Measurements from ENCODE around the gene TECPR2. TPM values are rescaled to one million over a fixed set of nuclear protein-coding genes. Genes with fewer than 3 reads are reported as not detected.
A peak's percentile ranks its signal among the peaks of the same experiment; 100 is the strongest.

Gene TECPR2
- total and polyA plus RNA-seq, 2 of the 13 experiments (the other 11 are each of a cell fraction or from before 2014, with no cell fraction given) = 3.5 to 5.7 TPM

DNA sequence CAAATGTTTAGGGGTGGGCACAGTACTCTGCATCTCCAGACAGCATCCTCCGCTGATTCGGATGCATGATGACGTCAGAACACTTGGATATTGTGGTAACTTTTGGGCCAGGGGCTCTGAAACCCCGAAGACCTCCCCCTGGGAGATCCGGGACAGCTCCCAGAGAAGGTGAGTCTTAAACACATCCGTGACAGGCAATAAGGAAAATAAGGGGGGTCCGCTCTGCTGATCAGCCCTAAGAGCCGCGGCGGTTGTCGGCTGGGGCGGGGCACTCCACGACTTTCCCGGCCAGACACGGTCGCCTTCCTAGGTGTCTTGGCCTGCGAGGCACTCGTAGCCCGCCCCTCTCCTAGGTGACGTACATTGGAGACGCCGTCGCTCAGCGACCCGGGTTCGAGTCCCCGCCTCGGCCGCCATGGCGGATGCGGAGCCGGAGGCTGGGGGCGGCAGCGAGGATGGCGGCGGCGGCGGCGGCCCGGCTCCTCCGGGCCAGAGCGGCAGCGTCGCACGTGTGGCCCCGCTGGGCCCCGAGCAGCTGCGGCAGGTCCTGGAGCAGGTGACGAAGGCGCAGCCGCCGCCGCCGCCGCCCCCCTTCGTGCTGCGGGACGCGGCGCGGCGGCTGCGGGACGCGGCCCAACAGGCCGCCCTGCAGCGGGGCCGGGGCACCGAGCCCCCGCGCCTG lies 43.2 kb upstream of the TECPR2 start, which contains the start of gene ZNF839 (continued):
- TF ChIP-seq ZNF34 (CRISPR knock-in tag; IDR thresholded peaks at IDR 0.05; ENCODE audit: borderline replicate concordance) = peak; percentile 29; the same call in 1 of the 2 replicates
- TF ChIP-seq ARNT (IDR thresholded peaks at IDR 0.05) = no peak
- TF ChIP-seq RBFOX2 (IDR thresholded peaks at IDR 0.05; ENCODE audit: low read depth, low read length) = peak; percentile 96
- TF ChIP-seq FOXA3 (CRISPR knock-in tag; IDR thresholded peaks at IDR 0.05) = no peak; the same call in 1 of the 2 replicates
- TF ChIP-seq SAFB2 (CRISPR knock-in tag; IDR thresholded peaks at IDR 0.05; ENCODE audit: borderline replicate concordance, low read depth) = no peak
- no peak for TF ChIP-seq RFX5 (IDR thresholded peaks at IDR 0.05; ENCODE audit: low read depth, low read length)
- peak; percentile 97 for TF ChIP-seq CREB1 (IDR thresholded peaks at IDR 0.05)
- peak; percentile 93 for TF ChIP-seq CREB1 (CRISPR knock-in tag; IDR thresholded peaks at IDR 0.05)
- TF ChIP-seq E2F1 (CRISPR knock-in tag; IDR thresholded peaks at IDR 0.05) = no peak
- no peak for TF ChIP-seq STAG1 (CRISPR knock-in tag; IDR thresholded peaks at IDR 0.05)
- TF ChIP-seq ZNF616 (CRISPR knock-in tag; IDR thresholded peaks at IDR 0.05; ENCODE audit: low read depth) = no peak
- no peak for TF ChIP-seq MBD4 (IDR thresholded peaks at IDR 0.05; ENCODE audit: borderline replicate concordance, low read length)
- TF ChIP-seq ZNF501 (CRISPR knock-in tag; IDR thresholded peaks at IDR 0.05) = peak; percentile 17; the same call in 1 of the 2 replicates
- TF ChIP-seq ZNF670 (CRISPR knock-in tag; IDR thresholded peaks at IDR 0.05; ENCODE audit: borderline replicate concordance) = no peak
- TF ChIP-seq, protein P1, sequence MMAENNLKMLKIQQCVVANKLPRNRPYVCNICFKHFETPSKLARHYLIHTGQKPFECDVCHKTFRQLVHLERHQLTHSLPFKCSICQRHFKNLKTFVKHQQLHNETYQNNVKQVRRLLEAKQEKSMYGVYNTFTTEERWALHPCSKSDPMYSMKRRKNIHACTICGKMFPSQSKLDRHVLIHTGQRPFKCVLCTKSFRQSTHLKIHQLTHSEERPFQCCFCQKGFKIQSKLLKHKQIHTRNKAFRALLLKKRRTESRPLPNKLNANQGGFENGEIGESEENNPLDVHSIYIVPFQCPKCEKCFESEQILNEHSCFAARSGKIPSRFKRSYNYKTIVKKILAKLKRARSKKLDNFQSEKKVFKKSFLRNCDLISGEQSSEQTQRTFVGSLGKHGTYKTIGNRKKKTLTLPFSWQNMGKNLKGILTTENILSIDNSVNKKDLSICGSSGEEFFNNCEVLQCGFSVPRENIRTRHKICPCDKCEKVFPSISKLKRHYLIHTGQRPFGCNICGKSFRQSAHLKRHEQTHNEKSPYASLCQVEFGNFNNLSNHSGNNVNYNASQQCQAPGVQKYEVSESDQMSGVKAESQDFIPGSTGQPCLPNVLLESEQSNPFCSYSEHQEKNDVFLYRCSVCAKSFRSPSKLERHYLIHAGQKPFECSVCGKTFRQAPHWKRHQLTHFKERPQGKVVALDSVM (CRISPR knock-in tag; IDR thresholded peaks at IDR 0.05) = peak; percentile 27; the same call in 1 of the 2 replicates
- TF ChIP-seq NONO (IDR thresholded peaks at IDR 0.05) = no peak
- TF ChIP-seq NONO (CRISPR knock-in tag; conservative IDR thresholded peaks at IDR 0.05) = peak; percentile 35; the same call in 1 of the 2 replicates
- TF ChIP-seq, protein P2, sequence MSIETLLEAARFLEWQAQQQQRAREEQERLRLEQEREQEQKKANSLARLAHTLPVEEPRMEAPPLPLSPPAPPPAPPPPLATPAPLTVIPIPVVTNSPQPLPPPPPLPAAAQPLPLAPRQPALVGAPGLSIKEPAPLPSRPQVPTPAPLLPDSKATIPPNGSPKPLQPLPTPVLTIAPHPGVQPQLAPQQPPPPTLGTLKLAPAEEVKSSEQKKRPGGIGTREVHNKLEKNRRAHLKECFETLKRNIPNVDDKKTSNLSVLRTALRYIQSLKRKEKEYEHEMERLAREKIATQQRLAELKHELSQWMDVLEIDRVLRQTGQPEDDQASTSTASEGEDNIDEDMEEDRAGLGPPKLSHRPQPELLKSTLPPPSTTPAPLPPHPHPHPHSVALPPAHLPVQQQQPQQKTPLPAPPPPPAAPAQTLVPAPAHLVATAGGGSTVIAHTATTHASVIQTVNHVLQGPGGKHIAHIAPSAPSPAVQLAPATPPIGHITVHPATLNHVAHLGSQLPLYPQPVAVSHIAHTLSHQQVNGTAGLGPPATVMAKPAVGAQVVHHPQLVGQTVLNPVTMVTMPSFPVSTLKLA (IDR thresholded peaks at IDR 0.05) = no peak
- TF ChIP-seq HNF4A (CRISPR knock-in tag; IDR thresholded peaks at IDR 0.05) = no peak
- no peak for TF ChIP-seq DPF2 (CRISPR knock-in tag; IDR thresholded peaks at IDR 0.05; ENCODE audit: borderline replicate concordance, low read depth)
- peak; percentile 62; the same call in 1 of the 2 replicates for TF ChIP-seq TAF1 (CRISPR knock-in tag; IDR thresholded peaks at IDR 0.05)
- no peak for TF ChIP-seq ZNF83 (CRISPR knock-in tag; IDR thresholded peaks at IDR 0.05; ENCODE audit: borderline replicate concordance)
- TF ChIP-seq LCORL (IDR thresholded peaks at IDR 0.05) = no peak
- TF ChIP-seq LCORL (CRISPR knock-in tag; IDR thresholded peaks at IDR 0.05) = 0 out of 2 replicates have a peak, but pooled peaks have one; percentile 17
- TF ChIP-seq, protein P3, sequence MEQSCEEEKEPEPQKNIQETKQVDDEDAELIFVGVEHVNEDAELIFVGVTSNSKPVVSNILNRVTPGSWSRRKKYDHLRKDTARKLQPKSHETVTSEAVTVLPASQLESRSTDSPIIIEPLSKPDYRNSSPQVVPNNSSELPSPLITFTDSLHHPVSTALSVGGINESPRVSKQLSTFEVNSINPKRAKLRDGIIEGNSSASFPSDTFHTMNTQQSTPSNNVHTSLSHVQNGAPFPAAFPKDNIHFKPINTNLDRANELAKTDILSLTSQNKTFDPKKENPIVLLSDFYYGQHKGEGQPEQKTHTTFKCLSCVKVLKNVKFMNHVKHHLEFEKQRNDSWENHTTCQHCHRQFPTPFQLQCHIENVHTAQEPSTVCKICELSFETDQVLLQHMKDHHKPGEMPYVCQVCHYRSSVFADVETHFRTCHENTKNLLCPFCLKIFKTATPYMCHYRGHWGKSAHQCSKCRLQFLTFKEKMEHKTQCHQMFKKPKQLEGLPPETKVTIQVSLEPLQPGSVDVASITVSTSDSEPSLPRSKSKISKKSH (CRISPR knock-in tag; IDR thresholded peaks at IDR 0.05; ENCODE audit: borderline replicate concordance) = no peak
- 0 out of 2 replicates have a peak, but pooled peaks have one; percentile 27 for TF ChIP-seq ZNF205 (CRISPR knock-in tag; IDR thresholded peaks at IDR 0.05)
- no peak for TF ChIP-seq KLF13 (CRISPR knock-in tag; IDR thresholded peaks at IDR 0.05)
